ENCODE results near the gene DDC.

The DDC gene

DNA sequence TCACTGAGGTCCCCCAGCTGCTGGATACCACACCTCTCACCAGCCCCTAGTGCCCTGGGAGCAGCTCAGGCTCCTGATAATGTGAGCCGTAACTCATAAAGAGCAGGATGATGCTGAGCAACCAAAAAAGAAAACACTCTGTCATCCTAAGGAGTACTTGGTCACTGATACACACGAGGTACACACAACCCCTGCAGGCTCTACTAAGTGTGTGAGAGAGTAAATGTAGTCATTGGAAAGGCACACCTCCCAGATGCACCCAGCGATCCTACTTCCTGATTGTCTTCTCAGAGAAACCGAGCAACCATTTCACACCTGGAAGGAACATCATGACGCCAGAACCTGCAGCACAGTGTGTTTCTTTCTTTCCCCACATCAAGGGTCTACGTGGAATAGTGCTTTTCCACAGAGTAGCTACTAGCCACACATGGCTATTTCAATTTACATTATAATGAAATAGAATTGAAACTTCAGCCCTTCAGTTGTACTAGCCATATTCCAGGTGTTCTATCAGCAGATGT lies 149.3 kb downstream of the DDC start:
- Histone ChIP-seq H3K36me3 (ENCODE audit: insufficient read depth, low read length) (no peaks in the 10 kb centered on the region), H3K9me3 (ENCODE audit: control insufficient read depth, insufficient read depth, low read length) (no peaks in the 10 kb centered on the region), H3K9ac (ENCODE audit: low read depth, low read length) (no peak overlapping the region), H3K4me1 (ENCODE audit: insufficient read depth, low read length) (peaks cover 21% of the 10 kb centered on the region)

DNA sequence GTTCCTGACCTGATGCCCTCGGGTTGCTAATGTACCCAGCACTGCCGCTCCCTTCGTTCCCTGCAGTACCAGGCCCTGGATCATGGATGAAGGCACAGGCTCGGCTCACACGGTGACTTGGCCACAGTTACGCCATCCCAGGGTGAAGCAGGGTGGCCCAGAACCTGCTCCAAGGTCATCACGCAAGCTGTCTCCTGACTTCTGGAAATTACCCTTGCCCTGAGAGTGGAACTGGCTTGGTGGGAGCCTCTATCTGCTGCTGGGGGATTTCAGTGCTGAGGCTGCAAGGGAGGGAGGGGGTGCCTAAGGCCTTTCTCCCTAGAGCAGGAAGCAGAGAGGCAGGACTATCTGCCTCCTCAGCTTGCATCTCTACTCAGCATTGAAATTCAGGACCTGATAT lies 151.6 kb downstream of the DDC start:
- no peaks in the 10 kb centered on the region for H3K36me3 ChIP-seq (ENCODE audit: insufficient read depth, low read length)
- no peaks in the 10 kb centered on the region for H3K9me3 ChIP-seq (ENCODE audit: control insufficient read depth, insufficient read depth, low read length)
- H3K9ac ChIP-seq (ENCODE audit: low read depth, low read length), result no peak overlapping the region
- peaks cover 14% of the 10 kb centered on the region for H3K4me1 ChIP-seq (ENCODE audit: insufficient read depth, low read length)

DNA sequence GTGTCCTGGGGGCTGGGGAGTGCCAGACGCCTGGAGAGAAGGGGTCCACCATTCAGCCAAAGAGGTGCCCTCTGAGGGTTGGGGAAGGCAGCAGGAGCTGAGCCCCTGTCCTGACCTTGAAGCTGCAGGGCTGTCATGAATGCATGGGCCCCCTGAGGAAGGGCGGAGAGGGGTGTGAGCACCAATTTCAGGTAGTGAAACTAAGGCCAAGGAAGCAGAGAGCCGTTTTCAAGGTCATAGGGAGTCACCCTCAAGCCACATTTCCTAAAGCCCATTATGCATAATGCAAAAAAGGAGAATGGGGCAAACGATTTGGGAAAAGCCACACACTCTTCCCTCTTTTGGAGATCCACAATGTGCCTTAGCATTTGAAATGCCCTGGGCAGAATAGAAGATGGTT lies 152.2 kb downstream of the DDC start:
- no peak overlapping the region for H3K9ac ChIP-seq (ENCODE audit: low read depth, low read length)

DNA sequence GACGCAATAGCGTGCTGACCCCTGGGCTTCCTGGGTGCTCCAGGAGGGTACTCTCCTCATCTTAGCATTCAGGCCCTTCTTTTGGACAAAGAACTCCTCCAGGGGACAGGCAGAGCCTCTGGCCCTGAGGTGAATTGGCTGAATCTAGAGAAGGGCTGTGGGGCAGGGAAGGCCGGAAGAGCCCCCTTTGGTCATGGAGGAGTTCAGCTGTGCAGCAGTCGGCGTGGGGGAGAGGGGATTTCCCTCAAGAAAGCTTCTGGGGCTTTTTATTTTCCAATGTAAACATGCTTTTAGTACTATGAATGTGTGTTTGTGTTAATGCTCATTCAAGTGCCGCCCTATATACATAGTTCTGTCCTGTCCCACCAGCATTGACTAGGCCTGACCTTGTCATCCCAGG lies 153.9 kb downstream of the DDC start:
- no peaks in the 10 kb centered on the region for H3K9me3 ChIP-seq (ENCODE audit: control insufficient read depth, insufficient read depth, low read length)
- H3K4me1 ChIP-seq (ENCODE audit: insufficient read depth, low read length), result peaks cover 3% of the 10 kb centered on the region; the same call in 1 of the 2 replicates
- no peaks in the 10 kb centered on the region for H3K36me3 ChIP-seq (ENCODE audit: insufficient read depth, low read length)
- no peak overlapping the region for H3K9ac ChIP-seq (ENCODE audit: low read depth, low read length)

More for the DNA sequence above, 152.2 kb downstream of the DDC start:
- Histone ChIP-seq H3K9me3 (ENCODE audit: control insufficient read depth, insufficient read depth, low read length) (no peaks in the 10 kb centered on the region), H3K36me3 (ENCODE audit: insufficient read depth, low read length) (no peaks in the 10 kb centered on the region), H3K4me1 (ENCODE audit: insufficient read depth, low read length) (peaks cover 10% of the 10 kb centered on the region; the same call in 1 of the 2 replicates)

DNA sequence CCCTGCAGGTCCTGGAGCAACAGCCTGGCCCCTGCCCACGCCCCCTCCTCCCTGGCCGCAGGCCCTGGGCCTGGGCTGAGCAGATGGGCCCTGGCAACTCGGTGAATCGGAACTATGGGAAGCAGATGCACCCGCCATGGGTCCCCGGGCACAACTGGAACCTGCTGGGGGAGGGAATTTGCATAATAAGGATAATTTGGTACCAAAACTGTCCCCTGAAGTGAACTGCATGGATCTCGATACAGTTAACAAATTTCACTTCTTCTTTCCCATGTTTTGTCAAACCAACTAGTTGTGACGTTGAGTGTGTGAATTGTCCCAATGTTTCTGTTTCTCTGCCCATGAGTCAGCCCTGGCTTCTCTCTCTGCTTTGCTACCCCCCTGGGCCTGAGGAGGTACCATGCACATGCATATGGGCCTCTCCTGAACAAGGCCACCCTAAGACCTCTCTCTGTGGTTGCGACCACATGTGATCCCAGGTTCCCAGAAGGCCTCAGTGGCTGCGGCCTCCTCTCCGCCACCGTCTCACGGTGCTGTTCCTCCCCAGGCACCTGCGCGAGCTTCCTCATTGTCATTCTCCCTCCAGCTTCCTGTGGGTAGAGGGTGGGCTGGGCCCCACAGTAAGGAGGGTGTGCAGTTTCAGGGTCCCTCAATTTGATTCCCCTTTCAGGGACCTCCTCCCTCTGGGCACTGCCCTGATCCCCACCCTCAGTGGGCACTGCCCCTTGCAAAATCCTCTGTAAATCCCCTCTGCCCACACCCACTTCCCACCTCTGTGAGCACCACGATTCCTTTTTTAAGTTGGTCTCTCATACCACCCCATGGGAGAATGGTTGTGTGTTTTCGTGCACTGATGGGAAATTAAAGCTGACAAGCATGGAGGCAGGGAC lies 155.1 kb downstream of the DDC start:
- no peaks in the 10 kb centered on the region for H3K36me3 ChIP-seq (ENCODE audit: insufficient read depth, low read length)
- no peak overlapping the region for H3K9ac ChIP-seq (ENCODE audit: low read depth, low read length)
- H3K9me3 ChIP-seq (ENCODE audit: control insufficient read depth, insufficient read depth, low read length), result no peaks in the 10 kb centered on the region
- H3K4me1 ChIP-seq (ENCODE audit: insufficient read depth, low read length), result no peaks in the 10 kb centered on the region

Data from ES-I3 (cell line).